DND-41 (cell line): ENCODE measurements around the gene PITX3.

ENCODE experiments used
- ATAC-seq: fragments of 200-7000 bp; cut with Tn5 transposase; 3 replicates; pipeline ENCODE4 v1.9.1; 2021; ENCODE audit warnings: low read depth; ENCODE audit not compliant: insufficient read depth
- DNase-seq: peaks from one replicate; pipeline ENCODE4 v3.0.0-alpha.2; 2020
- H2AFZ ChIP-seq: 2 replicates; pipeline ENCODE4 v1.6.0; 2012; ENCODE audit warnings: low read depth, low read length
- H3K27ac ChIP-seq: 2 replicates; pipeline ENCODE4 v1.5.1; 2012; ENCODE audit warnings: low read length, inconsistent platforms
- H3K27me3 ChIP-seq: fragments of 200-600 bp; sonication (generic); 2 replicates; pipeline ENCODE4 v1.6.0; 2012; ENCODE audit warnings: low read length, mild to moderate bottlenecking, inconsistent platforms; ENCODE audit not compliant: insufficient read depth, poor library complexity
- H3K36me3 ChIP-seq: 2 replicates; pipeline ENCODE4 v1.5.1; 2012; ENCODE audit warnings: low read length, inconsistent platforms; ENCODE audit not compliant: insufficient read depth
- H3K4me1 ChIP-seq: 2 replicates; pipeline ENCODE4 v1.5.1; 2012; ENCODE audit warnings: mild to moderate bottlenecking, low read length; ENCODE audit not compliant: insufficient read depth
- H3K4me2 ChIP-seq: 2 replicates; pipeline ENCODE4 v1.6.0; 2012; ENCODE audit warnings: mild to moderate bottlenecking, moderate library complexity, low read length, inconsistent platforms; ENCODE audit not compliant: insufficient read depth
- H3K4me3 ChIP-seq, 2 experiments: fragments of 200-600 bp in 1 of 2; shearing (Covaris generic) in 1 of 2; 2 replicates each; pipeline ENCODE4 v1.5.1; 2012 to 2016; ENCODE audit warnings: inconsistent platforms in 2 of 2, low read length in 2 of 2, mild to moderate bottlenecking in 2 of 2, low read depth in 1 of 2, moderate library complexity in 1 of 2
- H3K79me2 ChIP-seq: 2 replicates; pipeline ENCODE4 v1.6.0; 2012; ENCODE audit warnings: low read length, inconsistent platforms; ENCODE audit not compliant: insufficient read depth
- H3K9ac ChIP-seq: 2 replicates; pipeline ENCODE4 v1.6.0; 2012; ENCODE audit warnings: low read depth, mild to moderate bottlenecking, inconsistent platforms, low read length, moderate library complexity
- H3K9me3 ChIP-seq: 2 replicates; pipeline ENCODE4 v1.5.1; 2012; ENCODE audit warnings: low read length, moderate library complexity, mild to moderate bottlenecking, inconsistent platforms; ENCODE audit not compliant: insufficient read depth, severe bottlenecking
- H4K20me1 ChIP-seq: 2 replicates; pipeline ENCODE4 v1.6.0; 2012; ENCODE audit warnings: low read length; ENCODE audit not compliant: insufficient read depth
- EZH2 ChIP-seq: IDR thresholded peaks from 3 replicates; pipeline ENCODE4 v1.6.1; 2012; ENCODE audit warnings: borderline replicate concordance, low read depth, mild to moderate bottlenecking, moderate library complexity, low read length, inconsistent platforms; ENCODE audit not compliant: severe bottlenecking
- TF ChIP-seq, protein P1 (sequence below): IDR thresholded peaks from 2 replicates; pipeline ENCODE4 v1.5.1; 2012; ENCODE audit warnings: borderline replicate concordance, low read length, moderate library complexity, mild to moderate bottlenecking; ENCODE audit not compliant: poor library complexity, severe bottlenecking; ENCODE audit errors: extremely low read depth

Gene PITX3

DNA sequence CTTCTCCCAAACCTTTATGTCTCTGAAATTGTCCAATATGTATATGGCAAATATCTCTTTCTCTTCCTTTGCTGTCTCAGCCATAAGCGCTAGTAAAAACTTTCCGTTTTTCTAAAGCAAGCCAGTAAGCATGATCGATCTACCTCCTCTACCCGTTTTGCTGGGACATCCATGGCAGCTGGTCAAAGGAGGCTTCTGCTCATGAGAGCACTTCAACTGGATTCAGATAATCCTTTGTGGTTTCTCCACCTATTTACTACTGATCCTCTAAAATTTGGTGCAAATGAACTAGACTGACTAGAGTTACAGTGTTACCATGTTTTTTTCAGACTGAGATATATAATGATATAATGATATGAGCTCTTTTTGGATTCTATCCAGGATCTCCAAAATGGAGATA, 46.7 kb upstream of the PITX3 start:
- Histone ChIP-seq H3K4me3 (no peak overlapping the region), H3K9ac (no peak overlapping the region), H3K36me3 (peaks cover 17% of the 10 kb centered on the region; the same call in 1 of the 2 replicates), H3K27ac (no peak overlapping the region), H3K4me2 (no peak overlapping the region), H4K20me1 (peaks cover 24% of the 10 kb centered on the region; the same call in 1 of the 2 replicates), H2AFZ (no peak overlapping the region), H3K27me3 (no peaks in the 10 kb centered on the region), H3K79me2 (peaks cover 75% of the 10 kb centered on the region), H3K9me3 (no peaks in the 10 kb centered on the region), H3K4me1 (no peaks in the 10 kb centered on the region)
- DNase-seq: no peak
- ATAC-seq: no peak
- TF ChIP-seq, protein P1, sequence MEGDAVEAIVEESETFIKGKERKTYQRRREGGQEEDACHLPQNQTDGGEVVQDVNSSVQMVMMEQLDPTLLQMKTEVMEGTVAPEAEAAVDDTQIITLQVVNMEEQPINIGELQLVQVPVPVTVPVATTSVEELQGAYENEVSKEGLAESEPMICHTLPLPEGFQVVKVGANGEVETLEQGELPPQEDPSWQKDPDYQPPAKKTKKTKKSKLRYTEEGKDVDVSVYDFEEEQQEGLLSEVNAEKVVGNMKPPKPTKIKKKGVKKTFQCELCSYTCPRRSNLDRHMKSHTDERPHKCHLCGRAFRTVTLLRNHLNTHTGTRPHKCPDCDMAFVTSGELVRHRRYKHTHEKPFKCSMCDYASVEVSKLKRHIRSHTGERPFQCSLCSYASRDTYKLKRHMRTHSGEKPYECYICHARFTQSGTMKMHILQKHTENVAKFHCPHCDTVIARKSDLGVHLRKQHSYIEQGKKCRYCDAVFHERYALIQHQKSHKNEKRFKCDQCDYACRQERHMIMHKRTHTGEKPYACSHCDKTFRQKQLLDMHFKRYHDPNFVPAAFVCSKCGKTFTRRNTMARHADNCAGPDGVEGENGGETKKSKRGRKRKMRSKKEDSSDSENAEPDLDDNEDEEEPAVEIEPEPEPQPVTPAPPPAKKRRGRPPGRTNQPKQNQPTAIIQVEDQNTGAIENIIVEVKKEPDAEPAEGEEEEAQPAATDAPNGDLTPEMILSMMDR: no peak
- no peak for TF ChIP-seq EZH2

DNA sequence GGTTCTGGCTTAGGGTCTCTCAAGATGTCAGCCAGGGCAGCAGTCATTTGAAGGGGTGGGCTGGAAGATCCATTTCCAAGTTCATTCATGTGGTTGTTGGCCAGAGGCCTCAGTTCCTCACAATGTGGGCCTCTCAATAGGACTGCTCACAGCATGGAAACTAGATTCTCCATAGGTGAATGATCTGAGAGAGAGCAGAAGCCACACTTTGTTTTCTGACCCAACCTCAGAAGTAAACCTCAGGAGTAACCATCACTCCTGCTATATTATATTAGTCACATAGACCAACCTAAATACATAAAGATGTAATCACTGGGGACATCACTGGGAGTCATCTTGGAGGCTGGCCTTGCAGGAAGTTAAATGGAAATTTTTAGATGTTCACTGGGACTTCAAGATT, 46.2 kb upstream of the PITX3 start:
- Histone ChIP-seq H2AFZ (no peak overlapping the region), H3K36me3 (peaks cover 17% of the 10 kb centered on the region; the same call in 1 of the 2 replicates), H3K27ac (no peak overlapping the region), H3K9me3 (no peaks in the 10 kb centered on the region), H3K27me3 (no peaks in the 10 kb centered on the region), H3K4me3 (no peak overlapping the region), H3K9ac (no peak overlapping the region), H3K79me2 (peaks cover 75% of the 10 kb centered on the region), H3K4me2 (no peak overlapping the region), H4K20me1 (peaks cover 28% of the 10 kb centered on the region; the same call in 1 of the 2 replicates), H3K4me1 (no peaks in the 10 kb centered on the region)
- ATAC-seq: no peak
- DNase-seq: no peak
- TF ChIP-seq, protein P1: no peak
- no peak for TF ChIP-seq EZH2

DNA sequence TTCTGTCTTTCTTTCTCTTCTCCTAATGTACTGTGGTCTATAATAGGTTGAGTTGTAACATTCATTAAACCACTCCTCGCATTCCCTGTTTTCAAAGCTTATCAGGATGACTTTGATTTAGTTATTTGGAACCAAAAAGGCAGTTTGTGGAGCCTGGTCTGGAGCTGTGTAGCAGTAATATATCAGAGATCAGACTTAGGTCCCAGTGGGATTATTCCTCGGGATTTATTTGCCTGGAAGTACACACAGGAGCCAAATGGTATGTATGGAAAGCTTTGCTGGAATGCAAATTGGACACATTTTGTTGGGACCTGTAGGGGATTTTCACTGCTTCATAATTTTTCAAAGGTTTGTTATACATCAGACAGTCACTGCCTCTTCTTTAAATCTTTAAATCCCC, 44.9 kb upstream of the PITX3 start:
- Histone ChIP-seq H3K9me3 (no peaks in the 10 kb centered on the region), H3K27ac (no peak overlapping the region), H3K27me3 (no peaks in the 10 kb centered on the region), H3K79me2 (peaks cover 71% of the 10 kb centered on the region), H3K36me3 (peaks cover 17% of the 10 kb centered on the region; the same call in 1 of the 2 replicates), H3K4me1 (no peaks in the 10 kb centered on the region), H3K4me3 (no peak overlapping the region), H3K9ac (no peak overlapping the region), H3K4me2 (no peak overlapping the region), H2AFZ (no peak overlapping the region), H4K20me1 (peaks cover 21% of the 10 kb centered on the region; the same call in 1 of the 2 replicates)
- TF ChIP-seq EZH2: no peak
- TF ChIP-seq, protein P1: no peak
- DNase-seq: no peak
- no peak for ATAC-seq

DNA sequence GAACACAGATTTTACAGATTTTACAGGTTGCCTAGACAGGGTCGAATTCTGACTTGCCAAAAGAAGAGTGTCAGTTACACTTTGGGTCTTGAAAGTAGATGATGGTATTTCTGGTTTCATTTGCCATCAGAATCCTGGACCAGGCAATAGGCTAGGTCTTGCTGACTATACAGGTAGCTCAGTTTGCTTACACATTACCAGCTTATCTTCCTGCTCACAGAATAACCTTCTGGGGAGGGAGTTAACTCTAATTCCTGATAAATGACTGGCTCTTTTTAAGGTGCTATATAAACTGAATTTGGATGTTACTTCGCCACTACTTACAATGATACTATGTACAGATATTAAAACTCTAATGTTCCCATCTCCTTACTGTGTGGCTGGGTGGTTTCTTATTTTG, 43.8 kb upstream of the PITX3 start:
- peaks cover 77% of the 10 kb centered on the region for H3K79me2 ChIP-seq
- peaks cover 24% of the 10 kb centered on the region; the same call in 1 of the 2 replicates for H3K36me3 ChIP-seq
- no peak overlapping the region for H3K27ac ChIP-seq
- H3K4me2 ChIP-seq: no peak overlapping the region
- no peak overlapping the region for H2AFZ ChIP-seq
- H3K9me3 ChIP-seq: no peaks in the 10 kb centered on the region
- no peak for DNase-seq
- no peaks in the 10 kb centered on the region; the same call in 1 of the 2 replicates for H3K4me1 ChIP-seq
- H3K4me3 ChIP-seq: no peak overlapping the region
- ATAC-seq: no peak
- TF ChIP-seq, protein P1: no peak
- no peak for TF ChIP-seq EZH2
- H4K20me1 ChIP-seq: peaks cover 29% of the 10 kb centered on the region
- H3K27me3 ChIP-seq: no peaks in the 10 kb centered on the region
- no peak overlapping the region for H3K9ac ChIP-seq
